HepG2 (cell line): ENCODE results near the gene CBX6. TPM values are rescaled to one million over a fixed set of nuclear protein-coding genes. Genes with fewer than 3 reads are reported as not detected.

Experiments
- ATAC-seq: fragments of 200-7000 bp; cut with Tn5 transposase; 3 replicates; pipeline ENCODE4 v1.9.1; 2020; ENCODE audit warnings: mild to moderate bottlenecking, moderate library complexity
- BruUV-seq: library from RNA; stranded (reverse); fragments of 400-500 nt; replicated peaks from 2 replicates; lab custom pipeline; 2021; lab: Mats Ljungman, UMichigan
- CTCF ChIA-PET: fragments of 300-600 bp; formaldehyde crosslinking; extraction: SDS; loops from one replicate; lab custom pipeline; 2021; ENCODE audit warnings: low total read pairs, inconsistent platforms, low intra/inter-chr PET ratio; lab: Yijun Ruan, JAX
- POLR2A ChIA-PET: fragments of 350-600 bp; sonication (Branson Sonifier 250); formaldehyde crosslinking; loops from one replicate; lab custom pipeline; 2020; ENCODE audit warnings: antibody characterized with exemption, inconsistent platforms; lab: Yijun Ruan, JAX
- DNase-seq: peaks from one replicate; pipeline ENCODE4 v3.0.0-alpha.2; 2015; ENCODE audit warnings: low spot score
- FAIRE-seq: peaks from 3 replicates; lab custom pipeline; 2011; peaks lifted over from hg19 to GRCh38; lab: Jason Lieb, UNC
- H2AFZ ChIP-seq: one replicate; pipeline ENCODE4 v1.6.1; 2011; ENCODE audit warnings: low read length, inconsistent platforms
- H3K27ac ChIP-seq: fragments of 300-600 bp; 3 replicates; pipeline ENCODE4 v1.8.0; 2011; ENCODE audit warnings: mixed run types, mild to moderate bottlenecking, mixed read lengths, low read length, inconsistent platforms; ENCODE audit not compliant: insufficient read depth; ENCODE audit errors: extremely low read length
- H3K27me3 ChIP-seq, 2 experiments: fragments of 200-600 bp in 1 of 2; 2 replicates in 1 of 2; 3 replicates in 1 of 2; pipeline versions ENCODE4 v1.6.0 to v1.8.0; 2011; ENCODE audit warnings: low read length in 2 of 2, mild to moderate bottlenecking in 2 of 2, moderate library complexity in 2 of 2, inconsistent platforms in 1 of 2; ENCODE audit not compliant: insufficient read depth in 2 of 2, control insufficient read depth in 1 of 2
- H3K36me3 ChIP-seq, 2 experiments: fragments of 200-600 bp in 1 of 2; replicated peaks in 1 of 2; 2 replicates in 1 of 2; 3 replicates in 1 of 2; pipeline versions ENCODE4 v1.5.1 to v1.8.0; 2011; ENCODE audit warnings: low read length in 2 of 2, inconsistent platforms in 1 of 2; ENCODE audit not compliant: insufficient read depth in 2 of 2, control insufficient read depth in 1 of 2
- H3K4me1 ChIP-seq: 2 replicates; pipeline ENCODE4 v1.5.1; 2012; ENCODE audit warnings: low read length, inconsistent platforms; ENCODE audit not compliant: insufficient read depth
- H3K4me2 ChIP-seq: 2 replicates; pipeline ENCODE4 v1.6.0; 2011; ENCODE audit warnings: low read depth, low read length, inconsistent platforms
- H3K4me3 ChIP-seq, 3 experiments: fragments of 200-600 bp in 1 of 3; sonication (generic), shearing (Covaris generic) in 1 of 3; replicated peaks in 1 of 3; 2 replicates each; pipeline ENCODE4 v1.5.1; 2011 to 2016; ENCODE audit warnings: low read length in 3 of 3, inconsistent platforms in 2 of 3, low read depth in 2 of 3, mild to moderate bottlenecking in 2 of 3, control low read depth in 1 of 3, mixed read lengths in 1 of 3; ENCODE audit not compliant: insufficient read depth in 1 of 3
- H3K79me2 ChIP-seq: one replicate; pipeline ENCODE4 v1.6.1; 2011; ENCODE audit warnings: low read length, inconsistent platforms; ENCODE audit not compliant: insufficient read depth
- H3K9ac ChIP-seq: 2 replicates; pipeline ENCODE4 v1.6.0; 2011; ENCODE audit warnings: mild to moderate bottlenecking, low read depth, low read length, inconsistent platforms; ENCODE audit not compliant: insufficient read depth
- H3K9me3 ChIP-seq: 2 replicates; pipeline ENCODE4 v1.5.1; 2012; ENCODE audit warnings: mild to moderate bottlenecking, low read length
- H4K20me1 ChIP-seq: 2 replicates; pipeline ENCODE4 v1.6.0; 2011; ENCODE audit warnings: inconsistent platforms, mild to moderate bottlenecking, low read length, moderate library complexity; ENCODE audit not compliant: insufficient read depth
- CAMTA2 ChIP-seq: sonication (generic); formaldehyde crosslinking; IDR thresholded peaks from 2 replicates; pipeline ENCODE4 v1.4.0; 2020; ENCODE audit warnings: mild to moderate bottlenecking, missing genetic modification reagents, borderline replicate concordance
- CEBPG ChIP-seq: IDR thresholded peaks from 2 replicates; pipeline ENCODE4 v1.6.1; 2016
- GATAD2A ChIP-seq: IDR thresholded peaks from 2 replicates; pipeline ENCODE4 v1.6.1; 2016
- IKZF1 ChIP-seq: fragments of 450-650 bp; IDR thresholded peaks from 2 replicates; pipeline ENCODE4 v1.7.1; 2016
- RFXAP ChIP-seq: sonication (generic); formaldehyde crosslinking; IDR thresholded peaks from 2 replicates; pipeline ENCODE4 v1.4.0; 2020; ENCODE audit warnings: missing genetic modification reagents, borderline replicate concordance
- ZNF543 ChIP-seq: sonication (generic); formaldehyde crosslinking; IDR thresholded peaks from 2 replicates; pipeline ENCODE4 v1.4.0; 2020; ENCODE audit warnings: mild to moderate bottlenecking, missing genetic modification reagents
- ZNF597 ChIP-seq: sonication (generic); formaldehyde crosslinking; IDR thresholded peaks from 2 replicates; pipeline ENCODE4 v1.5.0; 2020; ENCODE audit warnings: missing genetic modification reagents
- ZNF629 ChIP-seq: sonication (generic); formaldehyde crosslinking; conservative IDR thresholded peaks from 2 replicates; pipeline ENCODE4 v1.5.0; 2020; ENCODE audit warnings: missing genetic modification reagents
- WGBS: methylation state at CpG from one replicate; pipeline ENCODE4 v1.1.6; 2017; ENCODE audit warnings: low lambda C conversion rate; 5-methylcytosine and 5-hydroxymethylcytosine counted together
- in situ Hi-C: cut with HindIII; loops from 2 replicates; pipeline ENCODE4 v1.10.0; 2017; ENCODE audit warnings: low pct_unique_long_range_greater_than_20kb; ENCODE audit not compliant: extremely low pct_ligation_motif_present
- intact Hi-C: fragments of 100-400 bp; cut with micrococcal nuclease; formaldehyde crosslinking; loops from one replicate; pipeline ENCODE4 v1.10.0; 2022; ENCODE audit not compliant: unreplicated experiment
- polyA plus RNA-seq, 8 experiments: library from polyadenylated mRNA; depleted of rRNA in 3 of 8; stranded (reverse) in 7 of 8; unstranded in 1 of 8; fragments of >200 nt; fragmentation: Illumina TruSeq in 4 of 8; extraction: Trizol in 4 of 8; gene quantifications; 2 replicates each; pipeline versions ENCODE4 v1.2.1 to v1.2.3, GENCODE V29; 2011 to 2016; ENCODE audit warnings: low read depth in 4 of 8, missing spikeins in 1 of 8, mixed read lengths in 1 of 8; ENCODE audit not compliant: insufficient read depth in 1 of 8
- total RNA-seq, 5 experiments: library from RNA; depleted of rRNA; stranded (reverse); fragments of >200 nt; fragmentation: Illumina TruSeq; extraction: Trizol; gene quantifications; 2 replicates each; pipeline ENCODE4 v1.2.3, GENCODE V29; 2016; ENCODE audit warnings: low read depth in 1 of 5

Gene CBX6
- total and polyA plus RNA-seq, 2 of the 13 experiments (the other 11 are each of a cell fraction or from before 2014, with no cell fraction given): 1.7 to 6.5 TPM

- no peak for TF ChIP-seq CEBPG
- no peak for TF ChIP-seq RFXAP (CRISPR knock-in tag)
Measured at GRCh38 chr22:38842512-38843200, 29.4 kb downstream of the CBX6 start (continued).

GRCh38 chr22:38841635-38842034 is 30.4 kb downstream of the CBX6 start:
- Histone ChIP-seq H4K20me1 (no peaks in the 10 kb centered on the region), H3K27me3 (no peaks in the 10 kb centered on the region), H3K9me3 (no peaks in the 10 kb centered on the region), H3K9ac (no peak overlapping the region), H3K27ac (no peak overlapping the region), H3K4me3 (peak overlapping the region in 1 of 3 experiments; percentile 83; a peak in 1 of 6 replicates), H3K79me2 (no peaks in the 10 kb centered on the region), H3K36me3 (no peaks in the 10 kb centered on the region), H2AFZ (no peak overlapping the region), H3K4me2 (peak overlapping the region; percentile 74), H3K4me1 (peaks cover 62% of the 10 kb centered on the region)
- 88% methylated on average over 5 of the region's 5 CpGs for WGBS
- DNase-seq (no peak), ATAC-seq (no peak), FAIRE-seq (no peak)
- in situ Hi-C loops (no loop called here), intact Hi-C loops (loop anchor here (10.0 kb wide), 1 partner anchor 77 kb away; no protein-coding TSS in a partner anchor)
- no TSS peak for BruUV-seq
- ChIA-PET CTCF (interaction anchor here (1.1 kb wide), 1 partner anchor 73 kb away, joined by 3 read pairs; no protein-coding TSS in a partner anchor), POLR2A (no interaction called here)
- TF ChIP-seq ZNF629 (CRISPR knock-in tag): peak; percentile 49; the same call in 1 of the 2 replicates
- TF ChIP-seq ZNF597 (CRISPR knock-in tag): no peak
- TF ChIP-seq, all 625 proteins: peak for 1

- Histone ChIP-seq H4K20me1 (no peaks in the 10 kb centered on the region), H3K4me2 (peak overlapping the region; percentile 7; the same call in 1 of the 2 replicates), H3K9ac (no peak overlapping the region), H3K4me1 (peaks cover 61% of the 10 kb centered on the region), H3K27ac (no peak overlapping the region), H3K79me2 (no peaks in the 10 kb centered on the region)
- in situ Hi-C loops: no loop called here
- 97% methylated on average over 3 of the region's 7 CpGs for WGBS
- no peak for TF ChIP-seq GATAD2A (CRISPR knock-in tag)
- TF ChIP-seq ZNF543: no peak
- TF ChIP-seq IKZF1: no peak
- no peak for TF ChIP-seq CAMTA2 (CRISPR knock-in tag)
- TF ChIP-seq, all 625 proteins: peak for 0
- ATAC-seq (no peak), FAIRE-seq (no peak), DNase-seq (no peak)
- ChIA-PET POLR2A (no interaction called here), CTCF (interaction anchor here (1.1 kb wide), 1 partner anchor 73 kb away, joined by 3 read pairs; no protein-coding TSS in a partner anchor)
- Histone ChIP-seq H3K27me3 (no peaks in the 10 kb centered on the region), H3K4me3 (no peak overlapping the region), H2AFZ (no peak overlapping the region), H3K9me3 (no peaks in the 10 kb centered on the region), H3K36me3 (no peaks in the 10 kb centered on the region)
- BruUV-seq: no TSS peak
- intact Hi-C loops: loop anchor here (10.0 kb wide), 1 partner anchor 76 kb away; no protein-coding TSS in a partner anchor
Measured at GRCh38 chr22:38841211-38841610, 30.8 kb downstream of the CBX6 start.
